Measurements from ENCODE around the gene SZRD1. TPM values are rescaled to one million over a fixed set of nuclear protein-coding genes. Genes with fewer than 3 reads are reported as not detected.

Gene SZRD1
- total and polyA plus RNA-seq, 2 donors (not counting 3 experiments of a cell fraction or from before 2014, with no cell fraction given), result 162 to 164 TPM

DNA sequence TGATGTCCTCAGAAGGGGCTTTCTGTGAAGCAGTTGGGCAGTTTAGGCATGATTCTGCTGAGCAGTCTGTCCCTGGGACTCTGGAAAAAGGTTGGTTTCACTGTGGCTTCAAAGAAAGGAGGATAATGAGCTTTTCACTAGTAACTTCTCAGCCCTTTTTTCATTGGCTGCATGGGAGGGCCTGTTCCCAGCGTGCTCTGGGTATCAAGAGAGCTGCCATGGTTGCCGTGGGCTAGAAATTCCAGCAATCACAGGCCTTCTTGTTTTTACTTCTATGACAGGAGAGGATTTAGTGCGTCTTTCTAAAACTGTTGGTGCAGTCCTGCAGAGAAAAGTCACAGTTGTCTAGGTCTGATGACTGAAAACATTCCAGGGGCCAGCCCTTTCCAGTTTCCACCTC lies 7.2 kb downstream of the SZRD1 start:
- POLR2A ChIA-PET, result interaction anchor here (1.1 kb wide), 1 partner anchor 13 kb away, joined by 3 read pairs; no protein-coding TSS in a partner anchor
- Histone ChIP-seq H3K4me1 (ENCODE audit: control insufficient read depth, extremely low read depth, insufficient read depth, low read length) (peaks cover 65% of the 10 kb centered on the region), H3K27me3 (ENCODE audit: control insufficient read depth in 2 of 2, insufficient read depth in 2 of 2, low read length in 2 of 2) (no peaks in the 10 kb centered on the region)

More for the DNA sequence above, 7.2 kb downstream of the SZRD1 start:
- Histone ChIP-seq H3K9ac (replicated peaks; ENCODE audit: extremely low read depth, insufficient read depth, low read length) (no peak overlapping the region), H3K27ac (ENCODE audit: insufficient read depth, low read depth, low read length) (peak overlapping the region; percentile 85), H3K9me3 (replicated peaks; ENCODE audit: control insufficient read depth, insufficient read depth, low read length) (no peaks in the 10 kb centered on the region), H2AFZ (ENCODE audit: low read depth, low read length) (no peak overlapping the region), H3K4me2 (ENCODE audit: insufficient read depth, low read length) (no peak overlapping the region), H4K20me1 (replicated peaks; ENCODE audit: control insufficient read depth, extremely low read depth, insufficient read depth, low read length) (no peaks in the 10 kb centered on the region), H3K79me2 (ENCODE audit: control insufficient read depth, insufficient read depth, low read length) (peaks cover 93% of the 10 kb centered on the region), H3K36me3 (ENCODE audit: control insufficient read depth in 2 of 2, extremely low read depth in 1 of 2, insufficient read depth in 2 of 2, low read length in 2 of 2) (no peaks in the 10 kb centered on the region), H3K9me1 (replicated peaks; ENCODE audit: control insufficient read depth, extremely low read depth, insufficient read depth, low read length) (no peaks in the 10 kb centered on the region), H3K4me3 (replicated peaks in 1 of 3; ENCODE audit: insufficient read depth in 1 of 3, low read depth in 1 of 3, low read length in 3 of 3) (no peak overlapping the region)
- TF ChIP-seq EZH2 (IDR thresholded peaks at IDR 0.05; ENCODE audit: borderline replicate concordance, low read depth, low read length, severe bottlenecking), result no peak
- TF ChIP-seq POLR2A (IDR thresholded peaks at IDR 0.05; ENCODE audit: low read depth, low read length), result no peak
- TF ChIP-seq JUN (IDR thresholded peaks at IDR 0.05; ENCODE audit: borderline replicate concordance, insufficient read depth, insufficient read length, low read depth), result no peak
- TF ChIP-seq FOS (IDR thresholded peaks at IDR 0.05; ENCODE audit: borderline replicate concordance, insufficient read depth, low read length), result no peak
- TF ChIP-seq POLR2AphosphoS5 (IDR thresholded peaks at IDR 0.05; ENCODE audit: insufficient read depth, low read depth, low read length), result no peak
- TF ChIP-seq CTCF (IDR thresholded peaks at IDR 0.05; ENCODE audit: extremely low read depth in 1 of 2, insufficient read depth in 1 of 2, low read depth in 1 of 2, low read length in 2 of 2), result no peak
- TF ChIP-seq, protein P1, sequence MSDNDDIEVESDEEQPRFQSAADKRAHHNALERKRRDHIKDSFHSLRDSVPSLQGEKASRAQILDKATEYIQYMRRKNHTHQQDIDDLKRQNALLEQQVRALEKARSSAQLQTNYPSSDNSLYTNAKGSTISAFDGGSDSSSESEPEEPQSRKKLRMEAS (IDR thresholded peaks at IDR 0.05; ENCODE audit: insufficient read depth, insufficient read length), result no peak
- TF ChIP-seq GATA2 (IDR thresholded peaks at IDR 0.05; ENCODE audit: insufficient read depth, insufficient read length, low read depth, low read length), result no peak
- no peak for TF ChIP-seq MYC (IDR thresholded peaks at IDR 0.05; ENCODE audit: low read depth, low read length)
- no peak for DNase-seq (ENCODE audit: low read depth, low spot score)
- no TSS peak for BruUV-seq (replicated peaks)
- FAIRE-seq, result no peak
- intact Hi-C loops (cut with micrococcal nuclease) (loop anchor here (2.0 to 5.0 kb wide), 4 partner anchors 15 to 138 kb away; partner anchors contain the start of gene RNU1-1), dilution Hi-C loops (cut with MboI; ENCODE audit: extremely low pct_ligation_motif_present, low sequenced_read_pairs) (no loop called here)
- CTCF ChIA-PET, result interaction anchor here (0.7 to 4.9 kb wide), 5 partner anchors 9 to 66 kb away, joined by 3 to 18 read pairs (median 5); partner anchors contain the start of gene NECAP2

Measured in endothelial cell of umbilical vein (primary cell).